Activated CD8-positive, alpha-beta memory T cell treated with anti-CD3 and anti-CD28 coated beads for 24 hours (primary cell): ENCODE results near the gene RNFT2.
A peak's percentile ranks its signal among the peaks of the same experiment; 100 is the strongest.
"Not testable (repeated sequence)": the region's sequence is repeated elsewhere in the genome, so short reads cannot be mapped to it uniquely, and the experiment has no call there.

ENCODE experiments used
- DNase-seq: peaks from one replicate; pipeline ENCODE4 v3.0.0-alpha.2; 2020

Gene RNFT2

DNA sequence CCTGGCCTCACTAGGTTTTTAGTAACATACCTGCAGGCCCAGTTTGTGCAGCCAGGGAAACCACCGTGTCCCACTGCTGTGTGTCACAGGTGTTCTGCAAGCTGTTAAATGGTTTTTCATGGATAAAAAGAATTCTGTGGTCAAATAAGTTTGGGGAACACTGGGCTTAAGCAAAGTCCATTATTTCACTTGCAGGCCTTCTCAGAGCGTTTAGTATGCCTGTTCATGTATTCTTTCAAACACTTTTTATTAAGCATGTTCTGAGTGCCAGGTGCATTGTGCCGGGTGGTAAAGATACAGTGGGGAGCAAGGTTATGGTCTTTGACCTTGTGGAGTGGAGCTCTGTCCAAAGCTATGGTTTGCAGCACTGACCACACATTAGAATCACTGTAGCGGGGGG lies 7.4 kb downstream of the RNFT2 start:
- DNase-seq, result no peak

DNA sequence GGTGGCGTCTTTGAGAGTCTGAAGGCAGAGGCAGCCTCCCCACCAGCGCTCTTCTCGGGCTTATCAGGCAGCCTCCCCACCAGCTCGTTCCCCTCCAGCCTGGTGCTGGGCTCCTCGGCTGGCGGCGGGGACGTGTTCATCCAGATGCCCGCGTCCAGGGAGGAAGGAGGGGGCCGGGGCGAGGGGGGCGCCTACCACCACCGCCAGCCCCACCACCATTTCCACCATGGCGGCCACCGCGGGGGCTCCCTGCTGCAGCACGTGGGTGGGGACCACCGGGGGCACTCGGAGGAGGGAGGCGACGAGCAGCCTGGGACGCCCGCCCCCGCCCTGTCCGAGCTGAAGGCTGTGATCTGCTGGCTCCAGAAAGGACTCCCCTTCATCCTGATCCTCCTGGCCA lies 11.8 kb downstream of the RNFT2 start:
- DNase-seq, result no peak

DNA sequence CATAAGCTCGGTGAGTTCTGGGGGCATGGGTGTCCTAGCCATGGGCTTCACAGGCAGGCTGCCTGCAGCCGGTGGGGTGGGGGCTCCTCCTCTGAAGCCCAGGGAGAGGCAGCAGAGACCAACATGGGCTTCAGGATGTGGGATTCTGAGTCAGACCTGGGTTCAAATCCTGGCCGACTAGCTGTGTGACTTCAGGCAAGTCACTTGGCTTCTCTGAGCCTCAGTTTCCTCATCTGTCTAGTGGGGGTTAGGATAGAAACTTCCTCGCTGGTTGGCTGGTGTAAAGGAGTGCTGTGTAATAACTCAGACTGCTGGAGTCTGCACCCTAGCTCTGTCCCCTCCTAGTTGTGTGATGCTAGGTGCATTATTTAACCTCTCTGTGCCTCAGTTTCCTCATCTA lies 12.2 kb downstream of the RNFT2 start:
- no peak for DNase-seq

DNA sequence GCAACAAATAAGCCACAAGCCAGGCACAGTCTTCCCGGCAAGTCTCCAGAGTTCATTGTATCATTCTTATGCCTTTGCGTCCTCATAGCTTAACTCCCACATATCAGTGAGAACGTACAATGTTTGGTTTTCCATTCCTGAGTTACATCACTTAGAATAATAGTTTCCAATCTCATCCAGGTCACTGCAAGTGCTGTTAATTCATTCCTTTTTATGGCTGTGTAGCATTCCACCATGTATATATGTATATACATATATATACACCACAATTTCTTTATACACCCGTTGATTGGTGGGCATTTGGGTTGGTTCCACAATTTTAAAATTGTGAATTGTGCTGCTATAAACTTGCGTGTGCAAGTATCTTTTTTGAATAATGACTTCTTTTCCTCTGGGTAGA lies 16.0 kb downstream of the RNFT2 start:
- not testable (repeated sequence) for DNase-seq

DNA sequence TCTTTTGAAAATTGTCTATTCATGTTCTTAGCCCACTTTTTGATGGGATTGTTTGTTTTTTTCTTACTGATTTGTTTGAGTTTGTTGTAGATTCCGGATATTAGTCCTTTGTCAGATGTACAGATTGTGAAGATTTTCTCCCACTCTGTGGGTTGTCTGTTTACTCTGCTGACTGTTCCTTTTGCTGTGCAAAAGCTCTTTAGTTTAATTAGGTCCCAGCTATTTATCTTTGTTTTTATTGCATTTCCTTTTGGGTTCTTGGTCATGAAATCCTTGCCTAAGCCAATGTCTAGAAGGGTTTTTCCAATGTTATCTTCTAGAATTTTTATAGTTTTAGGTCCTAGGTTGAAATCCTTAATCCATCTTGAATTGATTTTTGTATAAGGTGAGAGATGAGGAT lies 16.7 kb downstream of the RNFT2 start:
- not testable (repeated sequence) for DNase-seq

DNA sequence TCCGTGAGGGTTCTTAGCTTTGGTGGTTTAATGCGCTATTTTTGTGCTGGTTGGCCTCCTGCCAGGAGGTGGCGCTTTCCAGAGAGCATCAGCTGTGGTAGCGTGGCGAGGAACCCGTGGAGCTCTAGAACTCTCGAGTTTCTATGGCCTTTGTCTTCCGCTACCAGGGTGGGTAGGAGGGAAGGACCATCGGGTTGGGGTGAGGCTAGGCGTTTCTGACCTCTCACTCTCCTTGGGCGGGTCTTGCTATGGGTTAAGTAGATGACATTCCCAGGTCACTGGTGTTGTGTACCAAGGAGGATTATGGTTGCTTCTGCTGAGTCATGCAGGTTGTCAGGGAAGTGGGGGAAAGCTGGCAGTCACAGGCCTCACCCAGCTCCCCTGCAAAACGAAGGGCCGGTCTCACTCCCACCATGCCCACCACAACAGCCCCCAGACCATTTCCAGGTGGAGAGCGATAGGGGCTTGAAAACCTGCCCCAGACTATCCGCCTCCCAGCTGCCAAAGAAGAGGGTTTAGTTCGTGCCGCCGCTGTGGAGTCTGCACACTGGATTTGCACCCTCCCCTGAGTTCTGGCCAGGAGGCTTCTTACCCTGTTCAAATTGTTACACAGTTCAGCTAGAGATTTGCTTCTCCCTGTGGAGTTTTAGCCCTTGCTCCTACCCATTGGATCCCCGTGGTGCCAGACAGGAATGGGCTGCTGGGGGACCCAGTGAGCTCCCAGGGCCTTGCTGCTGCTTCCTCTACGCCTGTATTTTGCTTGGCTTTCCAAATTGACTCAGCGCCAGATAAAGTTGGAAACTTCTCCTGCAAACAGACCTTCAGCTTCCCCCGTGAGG lies 21.9 kb downstream of the RNFT2 start:
- peak; percentile 72 for DNase-seq

DNA sequence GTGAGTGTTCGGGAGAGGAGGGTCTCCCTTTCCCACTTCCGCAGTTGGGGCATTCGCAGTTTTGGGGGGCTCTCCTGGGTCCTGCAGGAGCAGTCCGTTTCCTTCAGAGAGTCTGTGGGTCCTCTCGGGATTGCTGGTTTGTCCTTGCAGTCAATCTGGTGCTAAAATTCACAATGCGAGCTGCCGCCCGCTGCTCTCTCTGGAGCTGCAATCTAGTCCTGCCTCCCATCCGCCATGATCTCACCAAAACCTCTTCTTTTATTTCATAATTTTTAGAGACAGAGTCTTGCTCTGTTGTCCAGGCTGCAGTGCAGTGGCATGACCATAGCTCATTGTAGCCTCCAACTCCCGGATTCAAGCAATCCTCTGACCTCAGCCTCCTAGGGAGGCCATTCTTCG lies 22.5 kb downstream of the RNFT2 start:
- no peak for DNase-seq

DNA sequence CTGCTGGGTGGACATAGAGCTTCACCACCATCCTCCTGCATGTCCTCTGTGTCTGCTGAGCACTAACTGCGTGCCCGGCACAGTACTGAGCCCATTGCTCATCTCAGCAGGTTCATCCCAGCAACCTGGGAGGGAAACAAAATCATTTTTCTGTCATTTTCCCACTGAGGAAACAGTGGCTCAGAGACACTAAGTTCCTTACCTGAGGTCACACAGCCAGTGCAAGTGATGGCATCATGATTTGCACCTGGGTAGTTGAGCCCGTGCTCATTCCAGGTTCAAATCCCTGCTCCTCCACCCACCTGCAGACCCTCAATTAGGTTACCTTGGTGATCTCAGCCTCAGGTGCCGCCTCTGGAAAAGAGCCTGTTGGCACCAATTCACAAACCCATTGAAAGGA lies 23.4 kb downstream of the RNFT2 start:
- no peak for DNase-seq

DNA sequence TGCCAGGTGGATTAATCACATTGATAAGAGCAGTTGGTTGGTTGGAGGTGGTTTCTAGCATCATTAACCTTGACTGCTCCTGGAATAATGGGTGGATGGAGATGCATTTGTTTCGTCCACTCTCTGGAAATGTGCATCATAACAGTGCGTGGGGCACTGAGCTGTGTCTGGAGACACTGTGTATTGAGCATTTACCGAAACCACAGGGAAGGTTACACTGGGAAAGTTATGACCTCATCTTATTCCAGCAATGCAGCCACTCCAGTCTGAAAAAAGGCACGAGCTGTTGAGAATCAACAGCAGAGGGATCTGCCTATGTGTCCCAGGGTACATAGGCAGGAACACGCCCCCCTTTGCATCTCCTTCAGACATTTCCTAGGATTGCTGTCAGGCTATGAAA lies 27.2 kb downstream of the RNFT2 start:
- DNase-seq, result no peak

DNA sequence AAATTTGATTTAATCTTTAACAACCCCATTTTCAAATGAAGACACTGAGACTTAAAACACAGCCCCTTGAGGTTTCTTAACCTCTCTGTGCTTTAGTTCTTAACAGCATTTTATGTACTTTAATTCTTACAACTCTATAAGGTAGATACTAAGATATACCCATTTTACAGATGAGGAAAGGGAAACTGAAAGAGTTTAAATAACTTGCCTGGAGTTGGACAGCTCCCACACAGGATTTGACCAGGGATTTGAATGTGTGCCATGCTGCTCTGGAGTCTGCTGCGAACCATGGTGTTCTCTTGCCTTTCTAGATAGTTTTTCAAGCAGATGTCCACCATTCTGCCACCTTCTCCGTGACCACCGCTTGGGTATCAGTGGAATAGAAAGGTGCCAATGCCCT lies 28.2 kb downstream of the RNFT2 start:
- DNase-seq, result no peak

DNA sequence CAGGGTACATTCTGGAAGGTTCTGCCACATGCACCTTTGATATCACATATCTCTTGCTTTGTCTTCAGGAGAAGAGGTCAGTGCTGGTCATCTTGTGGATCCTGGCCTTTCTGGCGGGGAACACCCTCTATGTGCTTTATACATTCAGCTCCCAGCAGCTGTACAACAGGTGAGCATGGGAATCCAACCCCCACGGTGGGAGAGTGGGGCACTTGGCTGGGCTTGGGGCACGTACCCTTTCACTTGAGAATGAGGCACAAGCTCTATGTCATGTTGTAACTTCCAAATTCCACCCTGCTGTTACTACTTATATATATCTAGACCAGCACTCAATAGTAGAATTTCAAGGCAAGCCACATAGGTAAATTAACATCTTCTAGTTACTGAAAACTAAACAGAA lies 28.6 kb downstream of the RNFT2 start:
- no peak for DNase-seq

DNA sequence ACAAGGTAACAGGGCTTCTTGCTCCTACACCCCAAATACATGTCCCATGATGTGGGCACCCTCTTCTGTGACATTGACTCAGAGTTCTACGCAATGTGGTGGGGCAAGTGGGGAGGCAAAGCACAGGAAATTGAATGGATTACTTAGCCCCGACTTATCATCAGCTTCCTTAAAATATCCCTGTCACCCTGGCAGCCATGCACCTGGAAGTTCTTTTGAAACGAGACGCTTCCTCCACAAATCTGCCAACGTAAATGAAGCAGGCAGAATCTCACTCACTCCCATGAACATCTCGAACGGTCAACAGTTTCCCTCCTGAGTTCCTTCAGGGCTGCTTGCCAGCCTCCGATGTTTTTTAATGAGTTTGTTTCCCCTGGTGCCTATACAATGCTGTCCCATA lies 33.5 kb downstream of the RNFT2 start:
- DNase-seq, result no peak

DNA sequence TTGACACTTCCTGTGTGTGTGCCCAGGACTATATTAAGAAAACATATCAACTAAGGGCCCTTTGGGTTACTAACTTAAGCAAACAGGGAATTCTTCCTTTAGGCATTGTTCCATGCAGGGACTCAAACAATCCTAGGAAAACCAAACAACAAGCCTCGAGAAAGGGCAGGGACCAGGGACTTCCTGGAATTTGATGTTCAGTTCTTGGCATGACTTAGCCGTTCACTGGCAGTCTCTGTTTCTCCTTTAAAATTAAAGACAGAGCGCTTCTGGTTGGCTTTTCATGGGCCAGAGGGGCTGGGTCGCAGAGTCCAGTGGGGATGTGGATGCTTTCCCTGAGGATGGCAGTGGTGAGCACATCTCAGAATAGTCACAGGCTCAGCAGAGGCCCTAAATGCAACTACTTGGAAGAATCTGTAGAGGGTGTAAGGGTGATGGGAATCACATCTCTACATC lies 35.2 kb downstream of the RNFT2 start:
- no peak for DNase-seq

DNA sequence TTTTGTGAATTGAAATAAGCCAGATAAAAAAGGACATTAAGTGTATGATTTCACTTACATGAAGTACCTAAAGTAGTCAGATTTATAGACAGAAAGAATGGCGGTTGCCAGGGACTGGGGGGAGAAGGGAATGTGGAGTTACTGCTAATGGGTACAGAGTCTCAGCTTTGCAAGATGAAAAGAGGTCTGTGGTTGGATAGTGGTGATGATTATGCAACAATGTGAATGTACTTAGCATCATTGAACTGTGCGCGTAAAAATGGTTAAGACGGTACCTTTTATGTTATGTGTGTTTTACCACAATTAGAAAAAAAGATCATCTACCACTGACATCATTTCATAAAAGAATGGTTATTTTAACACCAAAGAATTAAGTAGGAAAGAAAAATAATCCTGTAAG lies 35.9 kb downstream of the RNFT2 start:
- no peak for DNase-seq

DNA sequence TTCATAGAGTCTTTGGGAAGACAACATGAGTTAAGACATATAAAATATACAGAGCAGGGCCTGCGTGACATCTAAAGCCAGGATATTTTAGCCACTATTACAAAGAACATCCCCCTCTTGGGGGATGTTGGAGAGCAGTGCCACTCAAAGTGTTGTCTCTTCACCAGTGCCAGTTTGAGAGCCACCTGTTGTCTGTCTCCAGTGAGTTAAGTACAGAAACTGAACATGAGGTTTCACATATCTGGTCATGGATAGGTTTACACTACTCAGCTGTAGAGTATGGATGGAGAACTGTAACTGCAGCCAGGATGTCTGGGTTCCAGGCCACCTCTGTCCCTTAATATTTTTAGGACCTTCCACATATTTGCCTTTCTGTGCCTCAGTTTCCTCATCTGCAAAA lies 39.1 kb downstream of the RNFT2 start:
- no peak for DNase-seq

DNA sequence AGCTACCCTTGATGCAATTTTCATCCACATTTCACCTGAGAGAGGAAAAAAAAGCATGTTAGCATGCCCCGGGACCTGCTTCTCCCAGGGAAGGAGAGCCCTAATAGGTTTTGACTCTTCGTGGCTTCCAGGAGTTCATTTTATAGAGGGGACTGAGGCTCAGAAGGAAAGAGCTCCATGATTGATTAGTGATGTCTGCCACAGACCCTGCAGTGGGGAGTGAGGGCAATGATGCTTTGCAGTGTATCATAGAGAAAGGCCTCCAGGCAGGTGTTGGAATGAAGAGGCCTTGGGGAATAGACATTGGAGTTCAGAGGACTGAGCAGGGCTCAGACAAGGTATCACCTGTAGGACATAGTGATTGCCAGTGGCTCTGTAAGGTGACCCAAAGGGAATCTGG lies 41.5 kb downstream of the RNFT2 start:
- no peak for DNase-seq

DNA sequence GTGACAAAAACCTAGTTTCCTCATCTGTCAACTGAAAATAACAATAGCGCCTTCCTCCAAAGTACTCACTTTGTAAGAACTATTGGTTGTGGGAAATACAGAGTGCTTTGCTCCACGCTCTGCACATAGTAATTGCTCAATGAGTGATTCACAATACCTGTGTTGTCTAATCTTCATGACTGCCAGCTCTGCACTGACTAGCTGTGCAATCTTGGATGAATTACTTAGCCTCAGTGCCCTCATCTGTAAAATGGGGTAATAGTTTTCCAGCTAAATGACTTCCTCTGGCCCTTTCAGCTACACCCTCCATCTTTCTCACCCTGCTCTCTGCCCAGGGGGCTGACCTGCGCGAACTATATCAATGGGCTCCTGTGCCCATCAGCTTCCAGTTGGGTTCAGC lies 42.8 kb downstream of the RNFT2 start:
- DNase-seq, result no peak

DNA sequence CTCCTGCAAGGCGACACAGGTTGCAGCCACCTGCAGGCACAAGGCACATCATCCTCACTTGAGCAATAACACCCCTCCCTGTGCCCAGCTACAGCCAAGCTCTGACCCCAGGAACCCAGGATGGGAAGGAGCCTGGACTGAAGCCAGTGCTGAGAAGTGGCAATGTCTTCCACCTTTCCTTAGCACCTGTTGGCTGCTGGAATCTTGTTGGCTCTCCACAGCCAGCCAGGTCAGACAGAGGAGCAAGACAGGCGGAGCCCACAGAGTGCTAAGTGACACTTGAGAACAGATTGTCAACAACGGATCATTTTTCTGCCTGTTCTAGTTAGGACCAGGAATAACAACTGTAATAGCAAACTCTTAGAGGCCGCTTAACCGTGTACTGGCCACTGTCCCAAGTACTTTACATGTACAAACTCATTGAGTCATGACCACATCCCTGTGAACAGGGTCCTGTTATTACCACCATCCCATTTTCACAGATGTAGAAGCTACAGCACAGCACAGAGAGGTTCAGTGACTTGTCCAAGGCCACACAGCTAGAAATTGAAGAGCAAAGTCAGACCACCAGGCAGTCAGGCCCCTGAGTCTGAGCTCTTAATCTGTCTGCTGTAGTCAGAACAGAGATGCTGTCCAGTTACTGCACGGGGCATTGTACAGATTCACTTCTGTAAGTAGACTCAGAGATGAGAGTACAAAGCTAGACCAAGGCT lies 45.6 kb downstream of the RNFT2 start:
- no peak for DNase-seq

DNA sequence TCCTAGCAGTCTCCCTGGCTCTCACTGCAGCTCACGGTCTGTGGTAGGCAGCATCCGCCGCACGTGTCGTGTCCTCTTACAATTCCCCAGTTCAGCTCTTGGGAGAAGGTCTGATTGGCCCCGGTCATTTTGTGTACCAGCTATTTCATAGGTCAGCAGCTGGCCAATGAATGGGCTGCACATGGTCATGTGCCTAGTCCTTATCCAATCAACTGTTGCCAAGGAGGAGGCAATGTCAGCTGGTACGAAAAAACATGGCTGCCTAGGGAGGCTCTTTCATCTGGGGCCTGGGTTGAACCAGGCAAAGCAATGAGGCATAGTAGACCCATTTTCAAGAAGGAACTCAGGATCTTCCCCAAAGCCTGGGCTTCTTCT lies 46.1 kb downstream of the RNFT2 start:
- DNase-seq, result no peak

DNA sequence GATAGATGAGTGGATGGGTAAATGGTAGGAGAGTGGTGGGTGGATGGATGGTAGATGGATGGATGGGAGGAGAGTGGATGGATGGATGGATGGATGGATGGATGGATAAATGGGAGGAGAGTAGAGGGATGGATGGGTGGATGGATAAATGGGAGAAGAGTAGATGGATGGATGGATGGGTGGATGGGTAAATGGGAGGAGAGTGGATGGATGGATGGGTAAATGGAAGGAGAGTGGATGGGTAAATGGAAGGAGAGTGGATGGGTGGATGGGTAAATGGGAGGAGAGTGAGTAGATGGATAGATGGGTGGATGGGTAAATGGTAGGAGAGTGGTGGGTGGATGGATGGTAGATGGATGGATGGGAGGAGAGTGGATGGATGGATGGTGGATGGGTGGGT lies 51.4 kb downstream of the RNFT2 start:
- not testable (repeated sequence) for DNase-seq

DNA sequence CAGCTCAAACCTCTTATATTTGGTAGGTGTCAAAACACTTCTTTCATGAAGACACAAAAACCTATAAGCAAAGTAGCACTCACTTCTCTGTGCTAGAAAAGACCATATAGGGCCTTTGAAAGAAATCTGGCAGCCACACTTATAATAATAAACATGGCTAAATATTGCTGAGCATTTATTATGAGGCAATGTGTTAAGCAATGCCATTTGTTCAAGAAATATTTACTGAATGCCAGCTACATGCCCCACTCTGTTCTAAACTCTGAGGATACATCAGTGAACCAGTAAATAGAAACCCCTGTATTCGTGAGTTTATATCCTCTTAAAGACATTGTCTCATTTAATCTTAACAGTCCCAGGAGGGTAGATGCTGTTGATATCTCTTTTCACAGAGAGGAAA lies 52.0 kb downstream of the RNFT2 start:
- no peak for DNase-seq

DNA sequence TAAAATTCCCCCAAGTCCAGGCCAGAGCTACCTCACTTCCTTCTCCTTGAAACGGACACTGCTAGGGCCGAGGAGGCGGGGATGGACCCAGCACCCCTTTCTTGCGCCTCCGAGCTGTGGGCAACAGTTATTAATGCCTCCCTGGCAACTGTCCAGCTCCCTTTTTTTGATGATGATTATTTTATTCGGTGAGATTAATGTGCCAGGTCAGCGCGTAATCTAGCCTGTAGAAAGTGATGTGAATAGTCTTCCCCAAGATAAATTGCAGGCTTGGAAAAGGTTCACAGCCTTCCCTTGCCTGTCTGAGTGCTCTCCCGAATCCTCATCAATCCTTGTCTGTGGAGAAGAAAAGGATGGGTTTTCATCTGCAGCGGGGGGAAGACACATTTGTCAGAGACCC lies 54.3 kb downstream of the RNFT2 start:
- no peak for DNase-seq

DNA sequence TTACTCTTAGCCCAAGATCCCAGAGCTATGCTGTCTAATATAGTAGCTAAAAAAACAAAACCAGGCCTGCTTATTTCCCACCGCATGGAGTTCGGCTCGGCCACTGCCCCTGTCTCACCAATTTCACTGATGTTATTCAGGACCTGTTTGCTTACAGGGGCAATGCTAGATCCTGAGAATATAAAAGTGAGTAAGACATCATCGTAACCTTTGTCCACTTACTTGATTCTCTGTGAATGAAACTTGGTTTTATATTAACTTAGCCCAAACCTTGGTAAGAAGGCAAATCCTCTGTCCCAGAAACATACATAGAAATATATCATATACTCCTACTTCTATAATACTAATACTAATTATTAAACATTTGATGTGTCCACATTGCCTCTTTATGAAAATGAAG lies 56.6 kb downstream of the RNFT2 start:
- no peak for DNase-seq

DNA sequence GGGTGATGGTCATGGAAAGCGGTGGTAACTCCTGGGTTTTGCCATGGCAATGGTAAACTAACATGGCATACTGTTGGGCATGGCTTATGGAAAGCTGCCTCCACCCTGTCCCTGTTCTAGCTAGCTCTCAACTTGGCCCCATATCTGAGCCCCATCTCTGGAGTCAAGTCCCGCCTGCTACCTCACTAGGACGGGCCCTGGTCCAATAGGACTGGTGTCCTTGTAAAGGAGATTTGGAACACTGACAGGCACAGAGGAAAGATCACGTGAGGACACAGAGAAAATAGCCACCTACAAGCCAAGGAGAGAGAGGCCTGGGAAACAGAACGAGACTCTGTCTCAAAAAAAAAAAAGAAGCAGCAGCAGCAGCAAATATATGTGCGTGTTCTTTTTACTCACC lies 59.8 kb downstream of the RNFT2 start:
- DNase-seq, result no peak

DNA sequence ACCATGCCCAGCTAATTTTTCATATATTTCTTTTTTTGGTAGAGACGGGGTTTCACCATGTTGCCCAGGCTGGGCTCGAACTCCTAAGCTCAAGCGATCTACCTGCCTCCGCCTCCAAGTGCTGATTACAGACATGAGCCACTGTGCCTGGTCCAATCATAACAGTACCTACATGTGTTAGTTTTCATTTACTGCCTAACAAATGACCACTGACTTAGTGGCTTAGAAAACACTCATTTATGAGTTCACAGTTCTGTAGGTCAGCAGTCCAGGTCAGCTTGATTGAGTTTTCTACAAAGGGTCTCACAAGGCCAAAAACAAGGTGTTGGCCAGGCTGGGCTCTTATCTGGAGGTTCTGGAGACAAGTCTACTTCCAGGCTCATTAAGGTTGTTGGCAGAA lies 60.6 kb downstream of the RNFT2 start:
- no peak for DNase-seq
